ENCODE measurements around the gene CERS1. TPM values are rescaled to one million over a fixed set of nuclear protein-coding genes. Genes with fewer than 3 reads are reported as not detected.

Gene CERS1
- total RNA-seq, 2 donors from 2014 or later = 0.79 to 1.6 TPM

DNA sequence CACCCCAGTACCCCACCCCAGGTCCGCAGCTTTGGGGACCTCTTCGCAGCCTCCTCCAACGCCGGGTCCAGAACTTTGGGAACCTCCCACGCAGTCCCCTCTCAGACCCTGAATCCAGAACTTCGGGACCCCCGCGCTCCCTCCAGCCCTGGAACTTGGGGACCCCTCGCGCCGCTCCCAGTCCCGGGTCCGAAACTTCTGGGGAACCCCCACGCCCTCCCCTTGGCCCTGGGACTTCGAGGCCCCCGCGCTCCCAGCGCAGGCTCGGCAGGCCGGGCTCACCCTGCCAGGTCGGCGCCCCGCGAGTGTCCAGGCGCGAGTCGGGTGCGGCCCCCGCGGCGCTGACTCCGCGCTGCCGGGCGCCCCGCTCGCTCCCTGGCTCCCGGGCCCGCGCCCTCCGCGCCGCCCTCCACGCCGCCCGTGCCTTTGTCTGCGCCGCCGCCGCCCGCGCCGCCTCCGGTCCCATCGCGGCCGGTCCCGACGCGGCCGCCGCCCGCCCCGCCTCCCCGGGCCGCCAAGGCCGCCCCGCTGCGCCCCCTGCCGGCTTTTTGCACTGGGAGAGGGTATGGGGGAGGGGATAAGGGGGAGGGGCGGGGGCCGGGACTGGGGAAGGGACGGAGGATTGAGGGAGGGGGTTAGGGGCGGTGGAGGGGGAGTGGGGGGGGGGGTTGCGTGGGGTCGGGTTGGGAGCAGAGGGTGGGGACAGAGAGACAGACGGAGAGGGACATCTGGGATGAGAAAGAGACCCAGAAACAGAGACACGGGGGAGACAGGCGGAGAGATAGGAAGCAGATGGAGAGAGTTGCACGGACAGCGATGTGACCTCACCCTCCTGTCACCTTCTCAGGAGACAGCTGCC lies 45.0 kb upstream of the CERS1 start, which contains the start of gene HOMER3:
HOMER3 (minus strand) TSS at position 449 of the 859 bp plus-strand sequence. CDS start 2,235 bp downstream, outside the sequence.
- Histone ChIP-seq H3K4me1 (peaks cover 0 to 19% of the 10 kb centered on the region in 2 donors), H3K27me3 (no peaks in the 10 kb centered on the region), H3K9me3 (no peaks in the 10 kb centered on the region), H3K27ac (peak within 1 kb of the TSS; percentile 59 to 77), H3K36me3 (no peaks in the 10 kb centered on the region), H3K4me3 (peak within 1 kb of the TSS; percentile 75 to 78)
- TF ChIP-seq CTCF (IDR thresholded peaks at IDR 0.05) = peak; percentile 36 to 56
- DNase-seq (ENCODE audit: low spot score) = peak; percentile 67

DNA sequence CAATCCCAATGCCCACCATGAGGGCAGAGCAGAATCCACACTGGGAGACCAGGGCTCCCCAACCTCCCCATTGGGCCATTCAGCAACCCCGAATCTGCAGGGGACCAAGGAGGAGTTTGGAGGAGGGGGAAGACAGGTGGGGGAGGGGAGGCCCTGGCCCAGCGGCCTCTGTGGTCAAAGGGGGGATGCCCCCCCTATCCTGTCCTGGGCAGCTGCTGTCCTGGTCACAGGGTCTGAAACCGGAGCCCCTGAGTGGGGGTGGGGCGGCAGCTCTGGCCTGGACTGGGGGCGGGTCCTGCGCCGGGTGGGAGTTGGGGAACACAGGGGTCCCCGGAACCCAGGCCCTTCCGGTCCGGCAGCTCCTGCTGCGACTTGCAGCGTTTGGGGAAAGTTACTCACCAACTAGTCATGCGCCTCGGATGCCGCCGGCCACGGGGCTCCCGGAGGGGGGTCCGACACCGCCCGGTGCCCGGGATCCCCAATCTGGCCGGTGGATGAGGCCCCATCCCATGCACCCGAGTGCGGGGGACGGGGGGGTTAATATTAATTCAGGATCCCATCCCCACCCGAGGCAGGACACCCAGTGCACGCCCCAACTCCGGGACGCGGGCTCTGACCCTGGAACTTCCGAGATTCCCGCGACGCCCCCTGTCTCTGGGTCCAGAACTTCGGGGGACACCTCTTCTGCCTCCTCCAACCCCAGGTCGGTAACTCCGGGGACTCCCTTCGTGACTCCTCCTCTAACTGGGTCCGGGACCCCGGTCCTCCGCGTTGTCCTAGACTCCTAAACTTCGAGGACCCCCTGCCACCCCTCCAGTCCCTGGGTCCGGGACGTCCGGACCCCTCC lies 44.2 kb upstream of the CERS1 start:
- no peaks in the 10 kb centered on the region for H3K36me3 ChIP-seq
- peaks cover 0 to 19% of the 10 kb centered on the region in 2 donors for H3K4me1 ChIP-seq
- DNase-seq (ENCODE audit: low spot score) = peak; percentile 74
- no peaks in the 10 kb centered on the region for H3K27me3 ChIP-seq
- TF ChIP-seq CTCF (IDR thresholded peaks at IDR 0.05) = no peak
- H3K4me3 ChIP-seq = peak overlapping the region; percentile 75 to 78
- no peaks in the 10 kb centered on the region for H3K9me3 ChIP-seq
- peak overlapping the region; percentile 59 to 77 for H3K27ac ChIP-seq

GRCh38 chr19:18939163-18939562 lies 43.2 kb upstream of the CERS1 start:
- no peaks in the 10 kb centered on the region for H3K36me3 ChIP-seq
- DNase-seq (ENCODE audit: low spot score) = no peak
- no peak overlapping the region for H3K4me3 ChIP-seq
- no peak for TF ChIP-seq CTCF (IDR thresholded peaks at IDR 0.05)
- peaks cover 0 to 19% of the 10 kb centered on the region in 2 donors for H3K4me1 ChIP-seq
- H3K9me3 ChIP-seq = no peaks in the 10 kb centered on the region
- H3K27ac ChIP-seq = peak overlapping the region in 1 of 2 donors; percentile 59
- no peaks in the 10 kb centered on the region for H3K27me3 ChIP-seq

DNA sequence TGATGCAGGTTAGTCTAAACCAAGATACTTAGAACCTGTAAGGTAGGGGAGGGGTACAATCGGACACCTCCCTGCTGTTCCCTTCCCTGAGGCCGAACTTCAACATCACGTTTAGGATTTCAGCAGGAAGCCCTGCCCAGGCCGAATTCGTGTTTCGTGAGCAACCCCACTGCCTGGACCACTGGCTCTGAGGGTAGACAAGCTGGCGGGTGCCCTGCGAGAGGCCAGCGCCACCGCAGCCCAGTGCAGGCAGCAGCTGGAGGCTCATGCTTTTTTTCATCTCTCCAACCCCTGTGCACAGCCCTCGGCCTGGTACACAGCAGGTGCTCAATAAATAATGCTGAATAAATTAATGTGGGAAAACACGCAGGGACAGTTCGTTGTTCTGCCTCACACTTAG lies 37.3 kb upstream of the CERS1 start:
- Histone ChIP-seq H3K9me3 (no peaks in the 10 kb centered on the region), H3K4me1 (peaks cover 0 to 11% of the 10 kb centered on the region in 2 donors), H3K4me3 (no peak overlapping the region), H3K27me3 (no peaks in the 10 kb centered on the region), H3K27ac (no peak overlapping the region), H3K36me3 (peaks cover 13% of the 10 kb centered on the region)
- TF ChIP-seq CTCF (IDR thresholded peaks at IDR 0.05) = no peak
- DNase-seq (ENCODE audit: low spot score) = no peak

DNA sequence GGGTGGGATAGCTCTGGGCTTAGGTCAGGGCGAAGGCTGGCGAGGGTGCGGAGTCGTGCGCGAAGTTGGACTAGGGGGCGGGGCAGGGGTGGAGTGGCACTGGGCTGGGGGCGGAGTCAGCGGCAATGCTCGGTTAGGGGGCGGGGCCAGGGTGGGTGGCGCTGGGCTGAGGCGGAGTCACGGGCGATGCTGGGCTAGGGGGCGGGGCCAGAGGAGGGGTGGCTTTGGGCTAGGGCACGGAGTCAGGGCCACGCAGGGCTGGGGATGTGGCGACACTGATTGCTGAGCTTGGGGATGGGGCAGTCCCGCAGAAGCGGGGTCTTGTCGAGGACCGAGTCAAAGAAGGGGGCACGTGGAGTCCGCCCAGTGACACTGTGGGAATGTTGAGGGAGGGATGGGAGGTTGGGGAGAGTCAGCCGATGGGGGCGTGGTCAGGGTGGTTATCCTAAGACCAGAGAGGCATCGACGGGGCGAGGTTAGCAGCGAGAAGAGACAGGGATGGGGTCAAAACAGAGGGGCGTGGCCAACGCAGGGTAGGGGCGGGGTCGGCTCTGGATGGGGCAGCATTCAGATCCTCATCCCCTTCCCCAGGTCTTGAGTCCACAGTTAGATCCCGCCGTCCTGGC lies 36.4 kb upstream of the CERS1 start:
- H3K36me3 ChIP-seq = peaks cover 20% of the 10 kb centered on the region
- no peak overlapping the region for H3K27ac ChIP-seq
- peak overlapping the region in 1 of 2 donors; percentile 32 for H3K4me3 ChIP-seq
- DNase-seq (ENCODE audit: low spot score) = no peak
- no peaks in the 10 kb centered on the region for H3K27me3 ChIP-seq
- peaks cover 0 to 11% of the 10 kb centered on the region in 2 donors for H3K4me1 ChIP-seq
- H3K9me3 ChIP-seq = no peaks in the 10 kb centered on the region
- TF ChIP-seq CTCF (IDR thresholded peaks at IDR 0.05) = no peak
